ENCODE data around the gene ERG.

The ERG gene

GRCh38 chr21:38488640-38489270, 9.5 kb downstream of the ERG start:
- H3K4me3 ChIP-seq = no peak overlapping the region
- TF ChIP-seq CTCF (IDR thresholded peaks at IDR 0.05) = no peak
- peak overlapping the region; percentile 24 to 39 for H3K27ac ChIP-seq
- DNase-seq (ENCODE audit: low spot score) = no peak

GRCh38 chr21:38487901-38488639, 10.2 kb downstream of the ERG start:
- Histone ChIP-seq H3K27ac (no peak overlapping the region), H3K4me3 (no peak overlapping the region)
- no peak for TF ChIP-seq CTCF (IDR thresholded peaks at IDR 0.05)
- DNase-seq (ENCODE audit: low spot score) = no peak

GRCh38 chr21:38486706-38487105, 11.6 kb downstream of the ERG start:
- TF ChIP-seq CTCF (IDR thresholded peaks at IDR 0.05) = no peak
- Histone ChIP-seq H3K4me3 (no peak overlapping the region), H3K27ac (peak overlapping the region in 1 of 2 donors; percentile 15)
- no peak for DNase-seq (ENCODE audit: low spot score)

- Histone ChIP-seq H3K27ac (no peak overlapping the region), H3K4me3 (no peak overlapping the region)
- no peak for DNase-seq (ENCODE audit: low spot score)
- TF ChIP-seq CTCF (IDR thresholded peaks at IDR 0.05) = no peak
Observed at GRCh38 chr21:38486221-38486620, 12.1 kb downstream of the ERG start.

GRCh38 chr21:38479641-38480525, 18.4 kb downstream of the ERG start:
- Histone ChIP-seq H3K4me3 (no peak overlapping the region), H3K27ac (no peak overlapping the region)
- TF ChIP-seq CTCF (IDR thresholded peaks at IDR 0.05) = no peak
- DNase-seq (ENCODE audit: low spot score) = no peak

GRCh38 chr21:38478782-38479181, 19.5 kb downstream of the ERG start:
- DNase-seq (ENCODE audit: low spot score) = no peak
- no peak overlapping the region for H3K27ac ChIP-seq
- no peak for TF ChIP-seq CTCF (IDR thresholded peaks at IDR 0.05)
- no peak overlapping the region for H3K4me3 ChIP-seq
